Measurements from ENCODE around the gene CCNQ. TPM values are rescaled to one million over a fixed set of nuclear protein-coding genes. Genes with fewer than 3 reads are reported as not detected.

CCNQ gene
- total RNA-seq, 1 experiment from 2014 or later = 20.3 TPM

DNA sequence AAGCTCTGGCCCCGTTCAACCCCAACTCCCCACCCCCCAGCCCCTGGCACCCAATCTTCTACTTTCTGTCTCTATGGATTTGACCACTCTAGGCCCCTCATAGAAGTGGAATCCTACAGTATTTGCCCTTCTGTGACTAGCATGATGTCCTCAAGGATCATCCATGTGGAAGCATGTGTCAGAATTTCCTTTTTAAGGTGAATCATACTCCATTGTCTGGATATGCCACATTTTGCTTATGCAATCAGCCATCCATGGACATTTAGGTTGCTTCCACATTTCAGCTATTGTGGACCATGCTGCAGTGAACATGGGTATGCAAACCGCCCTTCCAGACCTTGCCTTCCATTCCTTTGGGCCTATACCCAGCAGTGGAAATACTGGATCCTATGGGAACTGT, 15.5 kb downstream of the CCNQ start:
- Histone ChIP-seq H3K4me3 (replicated peaks in 1 of 2; ENCODE audit: low read depth in 1 of 2, low read length in 2 of 2) (no peak overlapping the region), H3K9me2 (ENCODE audit: insufficient read depth) (no peaks in the 10 kb centered on the region), H3K4me1 (ENCODE audit: control insufficient read depth in 1 of 2, insufficient read depth in 2 of 2, low read length in 2 of 2) (no peaks in the 10 kb centered on the region), H3K9ac (ENCODE audit: low read length) (no peak overlapping the region), H3K4me2 (ENCODE audit: low read length) (no peak overlapping the region), H3K79me2 (ENCODE audit: insufficient read depth, low read length) (no peaks in the 10 kb centered on the region), H3K27me3 (ENCODE audit: insufficient read depth, low read length) (no peaks in the 10 kb centered on the region), H2AFZ (ENCODE audit: low read depth, low read length, poor library complexity, severe bottlenecking) (no peak overlapping the region), H3K36me3 (ENCODE audit: control insufficient read depth in 1 of 2, insufficient read depth in 2 of 2, low read length in 2 of 2) (no peaks in the 10 kb centered on the region; a peak in 1 of 4 replicates), H3K27ac (ENCODE audit: low read depth, low read length) (no peak overlapping the region), H4K20me1 (ENCODE audit: insufficient read depth) (no peaks in the 10 kb centered on the region), H3K9me3 (ENCODE audit: control insufficient read depth in 1 of 2, insufficient read depth in 1 of 2, low read depth in 1 of 2, low read length in 2 of 2) (no peaks in the 10 kb centered on the region)
- ChIA-PET RAD21 (ENCODE audit: low non-redundant PET in 1 of 2, low total read pairs in 2 of 2, uncharacterized antibody in 2 of 2, unreplicated experiment in 2 of 2) (no interaction called here), CTCF (no interaction called here), POLR2A (no interaction called here)
- no peak for ATAC-seq
- no peak for DNase-seq (ENCODE audit: low read depth, low spot score)
- no TSS peak for BruUV-seq (replicated peaks)
- intact Hi-C loops (cut with micrococcal nuclease) = no loop called here
- no peak for TF ChIP-seq ELF1 (IDR thresholded peaks at IDR 0.05; ENCODE audit: borderline replicate concordance, low read depth)
- TF ChIP-seq, protein P1, sequence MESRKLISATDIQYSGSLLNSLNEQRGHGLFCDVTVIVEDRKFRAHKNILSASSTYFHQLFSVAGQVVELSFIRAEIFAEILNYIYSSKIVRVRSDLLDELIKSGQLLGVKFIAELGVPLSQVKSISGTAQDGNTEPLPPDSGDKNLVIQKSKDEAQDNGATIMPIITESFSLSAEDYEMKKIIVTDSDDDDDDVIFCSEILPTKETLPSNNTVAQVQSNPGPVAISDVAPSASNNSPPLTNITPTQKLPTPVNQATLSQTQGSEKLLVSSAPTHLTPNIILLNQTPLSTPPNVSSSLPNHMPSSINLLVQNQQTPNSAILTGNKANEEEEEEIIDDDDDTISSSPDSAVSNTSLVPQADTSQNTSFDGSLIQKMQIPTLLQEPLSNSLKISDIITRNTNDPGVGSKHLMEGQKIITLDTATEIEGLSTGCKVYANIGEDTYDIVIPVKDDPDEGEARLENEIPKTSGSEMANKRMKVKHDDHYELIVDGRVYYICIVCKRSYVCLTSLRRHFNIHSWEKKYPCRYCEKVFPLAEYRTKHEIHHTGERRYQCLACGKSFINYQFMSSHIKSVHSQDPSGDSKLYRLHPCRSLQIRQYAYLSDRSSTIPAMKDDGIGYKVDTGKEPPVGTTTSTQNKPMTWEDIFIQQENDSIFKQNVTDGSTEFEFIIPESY (IDR thresholded peaks at IDR 0.05; ENCODE audit: extremely low read depth, insufficient replicate concordance, low read length) = no peak

DNA sequence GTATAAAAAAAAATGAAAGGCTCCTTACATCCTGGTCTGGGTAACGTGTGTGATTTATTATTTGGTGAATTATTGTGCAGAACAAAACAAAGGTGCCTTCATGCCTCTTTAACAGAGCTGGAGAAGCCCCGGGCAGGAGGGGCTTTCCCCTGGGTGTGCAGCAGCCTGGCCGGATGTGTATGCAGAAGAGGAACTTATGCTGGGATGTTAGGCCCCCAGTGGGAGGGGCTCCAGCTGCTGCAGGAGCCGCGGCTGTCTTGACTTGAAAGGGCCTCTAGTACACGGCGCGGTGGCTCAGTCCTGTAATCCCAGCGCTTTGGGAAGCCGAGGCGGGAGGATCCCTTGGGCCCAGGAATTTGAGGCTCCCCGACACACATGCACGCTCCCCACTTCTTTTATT, 16.0 kb downstream of the CCNQ start:
- BruUV-seq (replicated peaks) = no TSS peak
- Histone ChIP-seq H3K4me2 (ENCODE audit: low read length) (no peak overlapping the region), H3K9me3 (ENCODE audit: control insufficient read depth in 1 of 2, insufficient read depth in 1 of 2, low read depth in 1 of 2, low read length in 2 of 2) (no peaks in the 10 kb centered on the region), H3K36me3 (ENCODE audit: control insufficient read depth in 1 of 2, insufficient read depth in 2 of 2, low read length in 2 of 2) (no peaks in the 10 kb centered on the region; a peak in 1 of 4 replicates), H3K79me2 (ENCODE audit: insufficient read depth, low read length) (no peaks in the 10 kb centered on the region), H2AFZ (ENCODE audit: low read depth, low read length, poor library complexity, severe bottlenecking) (no peak overlapping the region), H3K9me2 (ENCODE audit: insufficient read depth) (no peaks in the 10 kb centered on the region), H3K4me1 (ENCODE audit: control insufficient read depth in 1 of 2, insufficient read depth in 2 of 2, low read length in 2 of 2) (no peaks in the 10 kb centered on the region), H3K4me3 (replicated peaks in 1 of 2; ENCODE audit: low read depth in 1 of 2, low read length in 2 of 2) (no peak overlapping the region), H3K27me3 (ENCODE audit: insufficient read depth, low read length) (no peaks in the 10 kb centered on the region), H3K9ac (ENCODE audit: low read length) (no peak overlapping the region), H3K27ac (ENCODE audit: low read depth, low read length) (no peak overlapping the region), H4K20me1 (ENCODE audit: insufficient read depth) (no peaks in the 10 kb centered on the region)
- CTCF ChIA-PET = no interaction called here
- RAD21 ChIA-PET (ENCODE audit: low non-redundant PET in 1 of 2, low total read pairs in 2 of 2, uncharacterized antibody in 2 of 2, unreplicated experiment in 2 of 2) = no interaction called here
- POLR2A ChIA-PET = no interaction called here
- ATAC-seq (no peak), DNase-seq (ENCODE audit: low read depth, low spot score) (no peak)
- intact Hi-C loops (cut with micrococcal nuclease) = no loop called here
- TF ChIP-seq ELF1 (IDR thresholded peaks at IDR 0.05; ENCODE audit: borderline replicate concordance, low read depth) = no peak
- TF ChIP-seq, protein P2, sequence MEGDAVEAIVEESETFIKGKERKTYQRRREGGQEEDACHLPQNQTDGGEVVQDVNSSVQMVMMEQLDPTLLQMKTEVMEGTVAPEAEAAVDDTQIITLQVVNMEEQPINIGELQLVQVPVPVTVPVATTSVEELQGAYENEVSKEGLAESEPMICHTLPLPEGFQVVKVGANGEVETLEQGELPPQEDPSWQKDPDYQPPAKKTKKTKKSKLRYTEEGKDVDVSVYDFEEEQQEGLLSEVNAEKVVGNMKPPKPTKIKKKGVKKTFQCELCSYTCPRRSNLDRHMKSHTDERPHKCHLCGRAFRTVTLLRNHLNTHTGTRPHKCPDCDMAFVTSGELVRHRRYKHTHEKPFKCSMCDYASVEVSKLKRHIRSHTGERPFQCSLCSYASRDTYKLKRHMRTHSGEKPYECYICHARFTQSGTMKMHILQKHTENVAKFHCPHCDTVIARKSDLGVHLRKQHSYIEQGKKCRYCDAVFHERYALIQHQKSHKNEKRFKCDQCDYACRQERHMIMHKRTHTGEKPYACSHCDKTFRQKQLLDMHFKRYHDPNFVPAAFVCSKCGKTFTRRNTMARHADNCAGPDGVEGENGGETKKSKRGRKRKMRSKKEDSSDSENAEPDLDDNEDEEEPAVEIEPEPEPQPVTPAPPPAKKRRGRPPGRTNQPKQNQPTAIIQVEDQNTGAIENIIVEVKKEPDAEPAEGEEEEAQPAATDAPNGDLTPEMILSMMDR (IDR thresholded peaks at IDR 0.05 in 2 of 3, conservative IDR thresholded peaks at IDR 0.05 in 1 of 3; ENCODE audit: borderline replicate concordance in 1 of 3, insufficient read depth in 1 of 3, low read depth in 2 of 3, low read length in 2 of 3) = no peak
- TF ChIP-seq, protein P3, sequence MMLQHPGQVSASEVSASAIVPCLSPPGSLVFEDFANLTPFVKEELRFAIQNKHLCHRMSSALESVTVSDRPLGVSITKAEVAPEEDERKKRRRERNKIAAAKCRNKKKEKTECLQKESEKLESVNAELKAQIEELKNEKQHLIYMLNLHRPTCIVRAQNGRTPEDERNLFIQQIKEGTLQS (IDR thresholded peaks at IDR 0.05) = no peak
- no peak for TF ChIP-seq POLR2A (IDR thresholded peaks at IDR 0.05; ENCODE audit: borderline replicate concordance, extremely low read depth, insufficient read depth, insufficient read length)
- TF ChIP-seq POLR2AphosphoS5 (IDR thresholded peaks at IDR 0.05; ENCODE audit: low read depth, low read length) = no peak
- TF ChIP-seq ZFX (IDR thresholded peaks at IDR 0.05) = no peak
- TF ChIP-seq EGR1 (IDR thresholded peaks at IDR 0.05; ENCODE audit: low read depth) = no peak
- TF ChIP-seq SP1 (IDR thresholded peaks at IDR 0.05; ENCODE audit: low read depth) = no peak
- TF ChIP-seq CEBPB (IDR thresholded peaks at IDR 0.05; ENCODE audit: low read depth) = no peak
- no peak for TF ChIP-seq EZH2phosphoT487 (IDR thresholded peaks at IDR 0.05; ENCODE audit: borderline replicate concordance)
- TF ChIP-seq ZNF274 (IDR thresholded peaks at IDR 0.05; ENCODE audit: low read depth, low read length) = no peak
- no peak for TF ChIP-seq SIN3A (IDR thresholded peaks at IDR 0.05; ENCODE audit: low read depth)
- TF ChIP-seq TCF7L2 (IDR thresholded peaks at IDR 0.05; ENCODE audit: borderline replicate concordance, extremely low read depth, insufficient read depth, insufficient read length) = no peak
